ENCODE results near the gene EIF4B. TPM values are rescaled to one million over a fixed set of nuclear protein-coding genes. Genes with fewer than 3 reads are reported as not detected.

Gene EIF4B
- total and polyA plus RNA-seq, 9 of the 15 experiments (the other 6 are each of a cell fraction or from before 2014, with no cell fraction given) = 138 to 669 (median 552) TPM

DNA sequence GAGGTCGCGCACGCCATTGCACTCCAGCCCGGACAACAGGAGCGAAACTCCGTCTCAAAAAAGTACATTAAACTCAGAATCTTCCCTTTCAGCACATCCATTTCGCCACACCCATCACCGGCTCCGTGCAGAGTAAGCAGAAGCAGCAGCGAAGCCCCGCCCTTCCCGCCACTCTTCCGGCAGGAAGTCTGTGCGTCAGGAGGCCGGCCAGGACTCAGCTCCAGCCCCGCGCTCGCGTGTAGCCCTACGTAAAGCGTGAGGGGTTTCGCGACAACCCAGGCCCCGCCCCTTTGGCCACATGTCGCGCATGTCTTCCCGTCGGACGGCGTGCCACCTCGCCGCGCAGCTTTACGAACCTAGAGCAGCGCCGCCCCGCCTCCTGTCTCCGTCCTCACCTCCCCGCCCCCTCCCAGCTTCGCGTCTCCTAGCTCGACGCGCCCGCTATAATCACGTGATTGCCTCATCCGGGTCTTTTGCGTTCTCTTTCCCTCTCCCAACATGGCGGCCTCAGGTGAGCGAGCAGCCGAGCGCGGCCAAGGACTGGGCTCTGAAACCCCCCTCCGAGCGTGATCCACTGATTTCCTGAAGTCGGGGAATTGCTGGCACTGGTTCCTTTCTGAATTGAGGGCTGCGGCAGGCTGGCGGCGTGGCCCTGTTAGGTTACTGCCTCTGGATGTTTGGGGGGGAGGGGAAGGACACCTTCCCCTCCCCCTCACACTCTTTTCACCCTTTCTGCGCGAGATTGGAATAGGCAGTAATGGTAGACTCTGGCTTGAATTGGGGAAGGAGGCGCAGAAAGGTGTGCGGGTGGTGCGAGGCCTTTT, at the start of gene EIF4B (continued):
- TF ChIP-seq, protein P1, sequence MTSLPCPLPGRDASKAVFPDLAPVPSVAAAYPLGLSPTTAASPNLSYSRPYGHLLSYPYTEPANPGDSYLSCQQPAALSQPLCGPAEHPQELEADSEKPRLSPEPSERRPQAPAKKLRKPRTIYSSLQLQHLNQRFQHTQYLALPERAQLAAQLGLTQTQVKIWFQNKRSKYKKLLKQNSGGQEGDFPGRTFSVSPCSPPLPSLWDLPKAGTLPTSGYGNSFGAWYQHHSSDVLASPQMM (CRISPR knock-in tag; IDR thresholded peaks at IDR 0.05) = no peak
- TF ChIP-seq POLR3A (IDR thresholded peaks at IDR 0.05; ENCODE audit: borderline replicate concordance, extremely low read depth, insufficient read depth, insufficient read length) (no peak), ZBTB8A (IDR thresholded peaks at IDR 0.05; ENCODE audit: partially characterized antibody) (no peak), MYC (IDR thresholded peaks at IDR 0.05; ENCODE audit: low read depth, low read length) (peak; percentile 95), MYC (CRISPR knock-in tag; IDR thresholded peaks at IDR 0.05; ENCODE audit: borderline replicate concordance, low read depth) (no peak), NCOA1 (IDR thresholded peaks at IDR 0.05; ENCODE audit: low read depth) (peak; percentile 37; the same call in 1 of the 2 replicates), NR1H2 (CRISPR knock-in tag; IDR thresholded peaks at IDR 0.05) (no peak), NR3C1 (CRISPR knock-in tag; IDR thresholded peaks at IDR 0.05) (no peak), MYBL2 (IDR thresholded peaks at IDR 0.05; ENCODE audit: low read depth) (no peak), MYBL2 (CRISPR knock-in tag; IDR thresholded peaks at IDR 0.05; ENCODE audit: borderline replicate concordance) (no peak), PHF21A (IDR thresholded peaks at IDR 0.05; ENCODE audit: borderline replicate concordance, low read depth) (no peak), EZH2 (IDR thresholded peaks at IDR 0.05; ENCODE audit: borderline replicate concordance, low read depth, low read length) (no peak), NR2C2 (CRISPR knock-in tag; IDR thresholded peaks at IDR 0.05) (no peak), NR2C2 (tag; IDR thresholded peaks at IDR 0.05) (peak; percentile 69; the same call in 1 of the 2 replicates), FOXK1 (CRISPR knock-in tag; IDR thresholded peaks at IDR 0.05; ENCODE audit: borderline replicate concordance) (no peak), GTF2A2 (tag; IDR thresholded peaks at IDR 0.05) (no peak), ZNF644 (tag; IDR thresholded peaks at IDR 0.05; ENCODE audit: low read depth) (no peak), BHLHE40 (IDR thresholded peaks at IDR 0.05; ENCODE audit: low read length) (peak; percentile 95)
- TF ChIP-seq, protein P2, sequence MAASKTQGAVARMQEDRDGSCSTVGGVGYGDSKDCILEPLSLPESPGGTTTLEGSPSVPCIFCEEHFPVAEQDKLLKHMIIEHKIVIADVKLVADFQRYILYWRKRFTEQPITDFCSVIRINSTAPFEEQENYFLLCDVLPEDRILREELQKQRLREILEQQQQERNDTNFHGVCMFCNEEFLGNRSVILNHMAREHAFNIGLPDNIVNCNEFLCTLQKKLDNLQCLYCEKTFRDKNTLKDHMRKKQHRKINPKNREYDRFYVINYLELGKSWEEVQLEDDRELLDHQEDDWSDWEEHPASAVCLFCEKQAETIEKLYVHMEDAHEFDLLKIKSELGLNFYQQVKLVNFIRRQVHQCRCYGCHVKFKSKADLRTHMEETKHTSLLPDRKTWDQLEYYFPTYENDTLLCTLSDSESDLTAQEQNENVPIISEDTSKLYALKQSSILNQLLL (CRISPR knock-in tag; IDR thresholded peaks at IDR 0.05; ENCODE audit: borderline replicate concordance) = no peak
- TF ChIP-seq, protein P3, sequence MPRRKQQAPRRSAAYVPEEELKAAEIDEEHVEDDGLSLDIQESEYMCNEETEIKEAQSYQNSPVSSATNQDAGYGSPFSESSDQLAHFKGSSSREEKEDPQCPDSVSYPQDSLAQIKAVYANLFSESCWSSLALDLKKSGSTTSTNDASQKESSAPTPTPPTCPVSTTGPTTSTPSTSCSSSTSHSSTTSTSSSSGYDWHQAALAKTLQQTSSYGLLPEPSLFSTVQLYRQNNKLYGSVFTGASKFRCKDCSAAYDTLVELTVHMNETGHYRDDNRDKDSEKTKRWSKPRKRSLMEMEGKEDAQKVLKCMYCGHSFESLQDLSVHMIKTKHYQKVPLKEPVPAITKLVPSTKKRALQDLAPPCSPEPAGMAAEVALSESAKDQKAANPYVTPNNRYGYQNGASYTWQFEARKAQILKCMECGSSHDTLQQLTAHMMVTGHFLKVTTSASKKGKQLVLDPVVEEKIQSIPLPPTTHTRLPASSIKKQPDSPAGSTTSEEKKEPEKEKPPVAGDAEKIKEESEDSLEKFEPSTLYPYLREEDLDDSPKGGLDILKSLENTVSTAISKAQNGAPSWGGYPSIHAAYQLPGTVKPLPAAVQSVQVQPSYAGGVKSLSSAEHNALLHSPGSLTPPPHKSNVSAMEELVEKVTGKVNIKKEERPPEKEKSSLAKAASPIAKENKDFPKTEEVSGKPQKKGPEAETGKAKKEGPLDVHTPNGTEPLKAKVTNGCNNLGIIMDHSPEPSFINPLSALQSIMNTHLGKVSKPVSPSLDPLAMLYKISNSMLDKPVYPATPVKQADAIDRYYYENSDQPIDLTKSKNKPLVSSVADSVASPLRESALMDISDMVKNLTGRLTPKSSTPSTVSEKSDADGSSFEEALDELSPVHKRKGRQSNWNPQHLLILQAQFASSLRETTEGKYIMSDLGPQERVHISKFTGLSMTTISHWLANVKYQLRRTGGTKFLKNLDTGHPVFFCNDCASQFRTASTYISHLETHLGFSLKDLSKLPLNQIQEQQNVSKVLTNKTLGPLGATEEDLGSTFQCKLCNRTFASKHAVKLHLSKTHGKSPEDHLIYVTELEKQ (CRISPR knock-in tag; IDR thresholded peaks at IDR 0.05) = no peak
- TF ChIP-seq, protein P4, sequence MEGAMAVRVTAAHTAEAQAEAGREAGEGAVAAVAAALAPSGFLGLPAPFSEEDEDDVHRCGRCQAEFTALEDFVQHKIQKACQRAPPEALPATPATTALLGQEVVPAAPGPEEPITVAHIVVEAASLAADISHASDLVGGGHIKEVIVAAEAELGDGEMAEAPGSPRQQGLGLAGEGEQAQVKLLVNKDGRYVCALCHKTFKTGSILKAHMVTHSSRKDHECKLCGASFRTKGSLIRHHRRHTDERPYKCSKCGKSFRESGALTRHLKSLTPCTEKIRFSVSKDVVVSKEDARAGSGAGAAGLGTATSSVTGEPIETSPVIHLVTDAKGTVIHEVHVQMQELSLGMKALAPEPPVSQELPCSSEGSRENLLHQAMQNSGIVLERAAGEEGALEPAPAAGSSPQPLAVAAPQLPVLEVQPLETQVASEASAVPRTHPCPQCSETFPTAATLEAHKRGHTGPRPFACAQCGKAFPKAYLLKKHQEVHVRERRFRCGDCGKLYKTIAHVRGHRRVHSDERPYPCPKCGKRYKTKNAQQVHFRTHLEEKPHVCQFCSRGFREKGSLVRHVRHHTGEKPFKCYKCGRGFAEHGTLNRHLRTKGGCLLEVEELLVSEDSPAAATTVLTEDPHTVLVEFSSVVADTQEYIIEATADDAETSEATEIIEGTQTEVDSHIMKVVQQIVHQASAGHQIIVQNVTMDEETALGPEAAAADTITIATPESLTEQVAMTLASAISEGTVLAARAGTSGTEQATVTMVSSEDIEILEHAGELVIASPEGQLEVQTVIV (CRISPR knock-in tag; IDR thresholded peaks at IDR 0.05; ENCODE audit: borderline replicate concordance) = peak; percentile 94
